HG03558 (cell line): ENCODE measurements around the gene UBR4.

Experiments
- ATAC-seq: cut with Tn5 transposase; IDR thresholded peaks from one replicate; pipeline ENCODE4 v1.9.1; 2021; ENCODE audit warnings: moderate number of reproducible peaks; ENCODE audit not compliant: unreplicated experiment; ENCODE audit errors: extremely low read depth

The UBR4 gene

DNA sequence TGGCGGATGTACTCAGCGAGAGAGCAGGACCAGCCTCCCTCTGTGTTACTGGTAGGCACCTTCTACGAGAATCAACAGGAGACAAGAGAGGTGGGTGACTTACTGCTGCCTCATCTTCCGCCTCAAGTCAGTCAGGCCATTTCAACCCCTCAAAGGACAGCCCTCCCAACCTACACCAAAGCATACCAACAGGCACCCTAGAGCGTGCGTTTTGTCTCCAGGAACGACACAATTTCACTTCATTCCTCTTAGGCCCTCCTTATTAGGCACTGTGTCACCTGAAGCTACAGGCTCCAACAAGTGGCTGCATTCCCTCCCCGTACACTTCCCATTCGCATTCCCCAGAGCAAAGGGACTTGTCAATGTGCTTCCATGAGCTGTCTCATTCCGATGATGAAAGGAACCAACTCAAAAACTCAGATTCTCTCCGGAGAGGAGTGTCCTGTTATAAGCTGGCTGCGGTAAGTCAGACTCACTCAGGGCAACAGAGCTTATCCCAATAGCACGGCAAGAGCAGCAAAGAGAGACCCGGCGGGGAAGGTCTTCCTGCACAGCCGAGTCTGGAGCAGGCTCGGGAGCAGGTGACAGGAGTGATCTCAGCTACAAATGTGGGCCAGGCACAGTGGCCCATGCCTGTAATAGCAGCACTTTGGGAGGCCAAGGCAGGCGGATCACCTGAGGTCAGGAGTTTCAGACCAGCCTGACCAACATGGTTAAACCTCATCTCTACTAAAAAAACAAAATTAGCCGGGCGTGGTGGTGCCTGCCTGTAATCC, 133.0 kb downstream of the UBR4 start:
- ATAC-seq, result no peak

DNA sequence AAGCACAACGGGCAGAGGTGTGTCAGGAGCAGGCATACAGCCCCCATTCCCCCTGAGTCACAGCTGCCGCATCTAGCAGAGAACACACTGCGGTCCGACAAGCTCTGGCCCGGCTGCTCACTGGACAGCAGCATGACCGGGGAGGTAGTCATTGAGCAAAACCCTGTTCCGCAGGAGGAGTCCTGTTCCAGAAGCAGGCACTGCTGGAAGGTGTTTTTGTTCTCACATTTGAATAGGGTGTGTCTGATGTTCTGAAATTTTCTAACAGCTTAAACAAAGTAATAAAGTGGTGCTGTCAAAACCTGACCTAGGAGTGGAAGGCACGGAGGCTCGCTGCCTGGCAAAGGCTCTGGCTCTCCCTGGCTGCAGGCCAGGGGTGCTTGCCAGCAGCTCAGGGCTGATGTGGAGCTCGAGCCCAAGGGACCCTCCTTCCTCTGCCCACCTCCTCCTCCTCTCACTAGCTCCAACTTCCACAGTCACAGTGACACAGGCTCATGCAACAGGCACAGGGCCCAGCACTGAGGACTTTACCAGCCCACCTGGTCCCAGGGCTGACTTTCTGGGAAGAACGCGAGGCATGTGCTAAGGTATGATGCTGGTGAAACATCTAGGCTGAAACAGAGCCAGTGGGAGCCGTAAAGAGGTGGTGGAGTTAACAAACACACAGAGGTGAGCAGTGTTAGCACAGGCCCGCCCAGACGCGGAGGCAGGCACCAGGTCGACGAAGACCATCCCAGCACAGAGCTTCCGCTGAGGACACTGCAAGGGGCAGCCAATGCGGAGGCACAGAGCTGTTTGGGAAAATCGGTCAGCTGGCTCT, 135.0 kb downstream of the UBR4 start:
- ATAC-seq, result no peak

DNA sequence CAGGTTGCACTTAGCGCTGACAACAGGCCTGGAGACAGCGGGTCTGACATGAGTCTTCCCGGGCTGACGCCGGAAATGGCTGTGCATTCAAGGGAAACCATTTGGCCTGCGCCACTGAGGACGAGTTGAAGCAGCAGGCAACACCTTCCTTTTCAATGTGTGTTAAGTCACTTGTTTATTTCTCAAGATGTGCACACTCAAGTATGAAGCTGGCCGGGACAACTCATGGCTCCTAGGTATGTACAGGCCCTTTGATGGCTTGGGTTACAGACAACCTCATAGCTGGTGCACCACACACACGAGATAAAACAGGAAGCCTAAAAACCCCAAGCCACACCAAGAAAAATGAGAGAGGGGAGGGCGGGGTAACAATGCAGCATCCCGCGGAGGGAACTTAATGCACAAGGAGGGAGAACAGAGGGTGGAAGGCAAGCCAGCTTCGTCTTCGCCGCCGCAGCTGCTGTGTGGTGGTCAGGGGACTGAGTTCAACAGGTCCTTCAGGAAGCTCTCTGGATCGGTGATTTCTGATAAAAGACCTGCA, 135.6 kb downstream of the UBR4 start:
- no peak for ATAC-seq

DNA sequence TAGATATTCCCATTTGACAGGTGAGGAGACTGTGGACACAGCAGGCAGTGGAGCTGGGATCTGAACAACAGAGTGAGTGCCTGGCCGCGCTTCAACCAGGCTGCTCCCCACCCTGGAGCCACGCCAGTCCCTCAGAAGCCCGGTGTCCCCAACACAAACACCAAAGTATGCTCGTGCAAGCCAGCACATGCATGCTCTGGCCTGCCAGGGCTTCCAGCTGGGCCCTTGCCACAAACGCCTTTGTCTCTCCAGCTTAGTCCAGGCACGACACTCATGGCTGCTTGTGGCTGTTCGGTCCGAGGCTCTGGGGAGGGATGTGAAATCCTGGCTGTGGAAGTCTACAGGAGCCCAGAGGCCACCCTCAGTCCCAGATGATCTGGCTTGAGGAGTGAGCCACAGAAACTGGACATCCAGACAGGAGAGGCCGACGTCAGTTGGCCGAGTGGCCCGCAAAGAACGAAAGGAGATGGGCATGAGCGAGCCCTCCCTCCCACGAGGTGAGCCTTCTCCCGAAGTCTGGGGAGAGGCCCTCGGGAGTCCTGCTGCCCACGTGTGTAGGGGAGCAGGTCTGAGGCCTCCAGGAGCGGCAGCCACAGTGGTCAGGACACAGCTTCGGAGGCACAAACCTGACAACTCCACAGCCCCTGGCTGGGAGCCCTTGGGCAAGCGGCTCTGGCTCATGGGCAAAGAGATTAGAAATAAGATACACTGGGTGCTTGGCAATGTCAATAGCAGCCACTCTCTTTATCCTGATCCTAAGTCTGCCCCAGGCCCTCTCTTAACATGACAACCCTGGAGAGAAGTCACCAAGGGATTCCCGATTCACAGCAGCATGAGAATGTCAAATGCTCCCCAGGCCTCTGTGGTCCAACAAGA, 136.5 kb downstream of the UBR4 start:
- no peak for ATAC-seq

DNA sequence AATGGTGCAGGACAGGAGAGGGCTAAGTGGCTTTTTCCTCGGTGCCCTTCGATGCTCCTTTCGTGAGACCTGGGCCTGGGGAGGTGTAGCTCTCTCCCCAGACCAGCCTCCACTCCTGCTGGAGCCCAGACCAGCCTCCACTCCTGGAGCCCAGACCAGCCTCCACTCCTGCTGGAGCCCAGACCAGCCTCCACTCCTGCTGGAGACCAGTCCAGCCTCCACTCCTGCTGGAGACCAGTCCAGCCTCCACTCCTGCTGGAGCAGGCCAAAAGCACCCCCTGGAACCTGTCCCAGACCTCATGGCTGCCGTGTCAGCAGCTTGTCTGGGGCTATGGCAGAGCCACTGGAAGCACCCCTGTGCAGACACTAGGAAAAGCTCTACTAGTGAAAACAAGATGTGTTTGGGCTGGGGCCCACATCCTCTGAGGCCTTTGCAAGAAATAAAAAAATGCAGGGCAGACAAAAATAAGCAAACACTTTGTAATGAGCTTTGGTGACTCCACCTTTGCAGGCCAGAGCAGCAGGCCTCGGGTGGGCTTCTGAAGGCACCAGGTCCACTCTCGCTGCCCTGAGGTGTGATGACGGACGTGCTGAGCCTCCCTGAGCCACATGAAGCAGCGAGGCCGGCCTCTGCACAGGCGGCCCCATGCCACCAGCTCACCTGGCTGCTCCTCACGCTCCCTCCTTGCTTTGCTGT, 137.6 kb downstream of the UBR4 start:
- no peak for ATAC-seq

DNA sequence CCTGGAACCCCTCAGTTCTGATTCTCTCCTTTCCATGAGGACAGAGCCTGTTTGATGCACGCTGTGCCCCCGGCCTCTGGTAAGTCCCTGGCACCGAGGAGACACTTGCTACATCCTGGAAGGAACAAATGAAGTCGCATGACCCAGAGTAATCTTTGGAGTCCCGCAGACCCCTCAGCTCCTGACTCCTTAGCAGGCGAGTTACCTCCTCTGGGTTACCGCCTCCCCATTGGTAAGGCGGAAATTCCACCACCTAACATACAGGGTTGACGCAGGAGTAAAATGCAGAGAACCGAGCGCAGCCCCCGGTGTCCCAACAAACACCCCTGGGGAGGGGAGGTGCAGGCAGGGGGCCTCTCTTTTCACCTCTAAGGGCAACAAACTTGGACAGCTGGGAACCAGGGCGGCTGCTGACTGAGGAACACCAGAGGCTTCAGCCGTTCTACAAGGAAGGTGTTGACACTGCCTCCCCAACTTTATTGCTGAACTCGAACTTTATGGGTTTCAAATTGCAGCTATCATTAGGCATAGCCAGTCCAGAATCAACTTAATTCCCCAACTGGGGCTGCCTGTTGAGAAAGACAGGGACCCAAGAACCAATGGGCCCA, 138.3 kb downstream of the UBR4 start:
- ATAC-seq, result no peak

DNA sequence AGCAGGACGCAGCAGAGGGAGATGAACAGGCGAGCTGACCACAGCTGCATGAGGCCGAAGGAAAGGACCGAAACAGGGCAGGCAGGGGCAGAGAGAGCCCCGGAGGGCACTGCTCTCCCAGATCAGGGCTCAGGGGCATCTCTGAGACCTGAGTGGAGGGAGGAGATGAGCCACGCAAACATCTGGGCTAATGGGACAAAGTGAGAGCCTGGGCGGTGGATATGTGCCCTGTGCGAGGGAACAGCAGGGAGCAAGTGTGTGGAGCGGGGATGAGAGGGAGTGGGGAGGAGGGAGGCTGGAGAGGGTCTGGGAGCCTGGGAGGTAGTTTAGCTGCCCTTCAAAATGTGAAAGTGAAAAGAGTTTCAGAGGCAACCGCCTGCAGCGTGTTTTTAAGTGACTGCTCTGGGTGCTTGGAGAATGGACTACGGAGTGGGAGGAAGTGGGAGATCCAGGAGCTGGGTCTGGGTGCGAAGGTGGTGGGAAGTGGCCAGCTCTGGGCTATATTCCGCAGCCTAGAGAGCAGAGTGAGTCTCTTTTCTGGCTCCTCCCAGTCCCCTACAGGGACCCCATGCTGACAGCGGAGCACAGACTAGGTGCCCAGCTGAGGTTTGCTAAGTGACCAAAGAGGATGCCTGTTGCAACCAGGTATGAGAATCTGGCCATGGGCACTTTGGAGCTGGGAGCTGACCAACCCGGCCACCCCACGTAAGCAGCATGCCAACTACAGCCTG, 139.0 kb downstream of the UBR4 start:
- ATAC-seq, result no peak

DNA sequence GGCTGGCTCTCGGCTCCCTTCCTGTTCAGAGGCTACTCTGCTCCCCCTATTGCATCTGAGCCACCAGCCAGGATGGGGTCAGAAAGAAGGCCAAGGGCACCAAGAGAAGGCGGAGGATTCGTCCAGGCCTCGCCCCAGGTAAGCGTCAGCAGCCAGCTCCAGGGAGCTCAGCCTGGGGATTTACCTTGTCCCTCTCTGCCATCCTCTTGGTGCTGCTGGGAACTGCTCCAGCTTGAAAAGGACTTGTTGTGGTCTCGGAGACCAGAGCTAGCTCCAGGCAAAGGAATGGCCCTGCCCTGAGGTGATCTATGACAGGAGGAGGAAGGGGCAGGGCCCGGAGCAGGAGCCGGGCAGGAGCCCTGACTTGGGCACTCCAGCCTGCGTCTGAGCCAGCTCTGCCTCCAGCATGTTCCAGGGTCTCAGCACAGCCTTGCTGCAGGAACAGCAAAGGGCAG, 139.8 kb downstream of the UBR4 start:
- ATAC-seq, result no peak

DNA sequence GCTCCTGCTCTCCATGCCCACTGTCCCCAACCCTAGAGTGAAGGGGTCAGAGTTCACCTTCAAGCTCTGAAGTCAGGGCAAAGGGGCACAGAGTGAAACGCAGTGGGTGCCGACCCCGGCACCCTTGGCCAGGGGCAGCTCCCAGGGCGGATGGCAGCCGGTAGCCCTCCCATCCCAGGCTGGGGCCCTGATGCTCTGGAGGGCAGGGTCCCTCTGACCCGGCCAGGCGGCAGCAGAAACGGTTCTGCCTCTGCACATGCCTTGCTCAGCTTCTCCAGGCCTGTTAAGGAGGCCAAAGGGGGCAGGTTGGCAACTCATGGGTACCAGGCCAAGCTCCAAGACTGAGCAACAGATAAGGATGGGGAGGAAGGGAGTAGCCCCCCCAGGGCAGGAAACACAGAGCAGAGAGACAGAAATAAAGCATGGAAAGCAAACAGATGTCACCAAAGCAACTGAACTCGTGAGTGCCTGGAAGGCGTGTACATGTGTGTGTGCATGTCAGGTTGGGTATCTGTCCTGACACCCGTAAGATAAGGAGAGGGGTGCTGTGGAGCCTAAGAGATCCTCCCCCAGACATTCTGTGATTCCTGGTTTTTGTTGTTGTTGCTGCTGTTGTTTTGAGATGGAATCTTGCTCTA, 141.3 kb downstream of the UBR4 start:
- no peak for ATAC-seq

DNA sequence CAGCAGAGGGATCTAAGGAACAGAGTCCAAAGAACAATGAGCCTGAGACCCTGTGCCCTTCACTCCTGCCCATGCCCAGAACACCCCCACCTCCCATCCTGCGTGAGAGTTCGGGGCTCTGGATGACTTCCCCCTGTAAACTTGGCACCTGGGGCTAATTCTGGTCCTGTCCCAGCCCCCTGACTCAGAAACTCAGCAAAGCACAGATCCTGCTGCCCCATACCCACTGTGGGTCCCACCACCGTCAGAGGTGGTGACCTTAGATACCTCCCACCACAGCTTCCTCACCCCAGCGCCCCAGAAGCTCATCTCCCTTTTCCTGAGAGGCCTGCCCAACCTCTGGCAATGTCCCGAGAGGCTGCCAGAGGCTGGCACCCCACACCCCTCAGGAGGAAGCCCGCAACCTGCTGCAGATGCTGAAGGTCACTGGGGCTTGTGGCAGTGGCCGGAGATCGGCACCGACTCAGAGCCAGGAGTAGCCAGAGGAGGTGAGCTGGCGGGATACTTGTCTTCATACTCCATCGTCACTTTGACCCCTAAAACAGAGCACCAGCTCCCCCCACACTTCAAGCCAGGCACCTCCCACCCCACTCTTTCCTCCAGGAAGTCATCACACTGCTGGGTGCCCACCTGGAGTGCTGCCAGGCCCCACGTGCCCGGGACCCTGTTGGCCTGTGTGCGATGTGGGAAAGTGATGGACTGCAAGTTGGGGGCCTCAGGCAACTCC, 142.0 kb downstream of the UBR4 start:
- no peak for ATAC-seq

DNA sequence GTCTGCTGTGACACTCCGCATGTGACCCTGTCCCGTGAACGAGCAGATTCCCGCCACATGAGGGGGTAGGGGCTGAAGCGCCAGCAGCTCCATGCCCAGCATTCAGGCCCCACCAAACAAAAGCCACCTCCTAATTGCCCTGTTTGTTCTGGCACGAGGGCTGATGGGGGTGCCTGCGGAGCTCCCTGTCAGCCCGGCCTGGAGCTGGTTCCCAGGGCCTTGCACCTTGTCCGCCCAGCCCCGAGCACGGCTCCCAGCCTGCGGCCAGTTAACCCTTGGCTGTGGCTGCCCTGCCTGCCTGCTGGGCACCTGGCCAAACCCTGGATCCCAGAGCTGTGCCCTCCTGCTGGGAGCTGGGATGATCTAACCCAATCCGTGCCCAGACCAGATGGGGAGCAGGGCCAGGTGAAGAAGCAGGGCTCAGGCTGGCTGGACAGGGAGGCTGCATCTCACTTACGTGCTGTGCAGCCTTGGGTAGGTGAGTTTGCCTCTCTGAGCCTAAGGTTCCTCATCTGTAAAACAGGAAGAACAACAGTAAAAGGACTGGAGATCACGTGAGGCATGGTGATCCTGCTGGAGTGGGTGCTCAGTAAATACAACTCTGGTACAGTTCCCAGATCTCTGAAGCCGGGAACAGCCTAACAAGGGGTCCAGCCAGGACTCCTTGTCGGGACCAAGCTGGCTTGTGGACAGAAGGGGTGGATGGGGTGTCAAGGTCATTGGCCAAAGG, 142.7 kb downstream of the UBR4 start:
- no peak for ATAC-seq

DNA sequence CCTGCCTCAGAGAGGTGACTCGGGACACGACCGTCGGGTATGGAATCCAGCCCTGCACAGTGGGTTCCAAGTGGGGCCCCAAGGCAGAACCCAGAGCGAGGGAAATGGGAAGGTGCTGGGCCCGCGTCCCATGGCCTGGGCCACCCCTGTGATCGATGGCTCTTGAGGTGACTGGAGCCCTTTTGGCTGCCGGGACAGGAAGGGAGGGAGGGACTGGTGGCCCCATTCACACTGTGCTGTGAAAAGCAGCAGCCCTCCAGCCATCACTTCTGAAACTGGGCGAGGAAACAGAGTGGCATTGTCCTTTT, 143.2 kb downstream of the UBR4 start:
- no peak for ATAC-seq

DNA sequence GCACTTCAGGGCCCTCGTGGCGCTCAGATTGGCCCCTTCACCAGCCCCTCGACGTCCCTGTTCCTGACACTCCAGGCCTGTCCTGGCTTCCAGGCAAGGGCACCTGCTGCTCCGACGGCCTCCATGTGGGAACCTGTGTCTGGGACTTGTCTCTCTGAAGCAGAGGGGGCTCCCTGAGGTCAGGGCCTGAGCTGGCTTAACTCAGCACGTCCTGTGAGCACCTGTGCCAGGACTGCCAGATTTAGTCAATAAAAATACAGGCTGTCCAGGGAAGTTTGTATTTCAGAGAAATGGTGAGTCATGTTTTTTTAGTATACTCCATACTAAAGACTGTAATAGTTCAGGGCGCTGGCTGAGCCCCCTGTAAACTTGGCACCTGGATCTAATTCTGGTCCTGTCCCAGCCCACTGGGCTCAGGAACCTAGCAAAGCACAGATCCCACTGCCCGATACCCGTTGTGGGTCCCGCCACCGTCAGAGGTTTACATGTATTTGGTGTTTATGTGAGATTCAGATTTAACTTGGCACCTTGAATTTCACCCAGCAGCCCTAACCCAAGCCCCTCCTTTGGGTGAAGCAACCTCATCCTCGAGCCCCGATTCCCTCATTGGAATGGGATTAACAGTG, 143.7 kb downstream of the UBR4 start:
- no peak for ATAC-seq

DNA sequence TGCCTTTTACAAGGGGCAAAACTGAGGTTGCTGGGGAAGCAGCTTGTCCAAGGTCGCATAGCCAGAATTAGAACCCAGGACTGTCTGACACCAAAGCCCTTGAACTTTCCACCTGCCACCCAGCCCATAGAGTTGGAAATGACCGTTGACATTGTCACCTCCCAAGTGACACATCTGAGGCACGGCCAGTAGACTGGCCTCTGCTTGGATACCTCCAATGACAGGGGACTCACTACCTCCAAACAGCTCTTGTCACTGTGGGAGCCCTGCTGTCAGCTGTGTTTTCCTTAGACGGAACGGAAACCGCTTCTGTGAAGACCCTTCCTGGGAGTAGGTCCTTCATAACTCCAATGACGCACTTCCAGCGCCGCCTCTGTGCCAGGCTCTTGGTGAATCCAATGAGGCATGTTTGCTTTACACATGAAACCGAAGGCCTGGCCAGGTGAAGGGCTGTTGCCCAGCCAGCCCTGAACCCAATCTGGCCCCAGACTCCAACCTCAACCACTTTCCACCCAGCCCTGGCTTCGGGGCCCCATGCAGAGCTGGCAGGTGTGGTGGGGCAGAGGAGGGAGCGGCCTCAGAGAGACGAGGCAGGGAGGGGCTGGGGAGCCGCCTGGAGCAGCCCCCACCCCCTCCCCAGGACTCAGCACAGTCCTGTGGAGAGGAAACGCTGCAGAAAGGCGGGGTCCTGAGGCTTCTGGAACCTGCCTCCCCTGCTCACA, 144.4 kb downstream of the UBR4 start:
- ATAC-seq, result no peak

DNA sequence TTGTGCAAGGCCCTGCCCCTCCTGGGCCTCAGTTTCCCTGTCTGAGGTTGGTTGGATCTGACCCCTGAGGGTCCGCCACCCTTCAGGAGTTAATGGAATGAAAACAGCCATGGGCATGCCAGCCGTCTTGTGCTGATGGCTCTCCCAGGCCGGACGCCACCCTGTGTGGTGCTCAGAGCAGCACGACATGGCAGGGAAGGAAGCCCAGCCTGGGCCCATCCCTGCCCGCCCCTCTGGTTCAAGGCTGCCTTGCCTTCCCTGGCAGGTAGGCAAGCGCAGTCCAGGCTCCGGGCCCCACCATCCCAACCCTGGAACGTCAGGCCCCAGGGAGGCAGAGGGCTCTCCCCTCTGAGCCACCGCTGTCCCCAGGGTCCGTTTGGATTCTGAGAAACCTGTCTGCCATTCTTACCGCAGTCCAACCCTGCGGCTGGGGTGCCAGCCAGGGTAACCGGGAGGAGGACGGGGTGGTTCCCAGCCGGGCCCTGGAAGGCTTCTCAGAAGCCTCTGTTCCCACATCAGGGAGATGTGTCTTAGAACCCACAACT, 145.1 kb downstream of the UBR4 start:
- ATAC-seq, result no peak

DNA sequence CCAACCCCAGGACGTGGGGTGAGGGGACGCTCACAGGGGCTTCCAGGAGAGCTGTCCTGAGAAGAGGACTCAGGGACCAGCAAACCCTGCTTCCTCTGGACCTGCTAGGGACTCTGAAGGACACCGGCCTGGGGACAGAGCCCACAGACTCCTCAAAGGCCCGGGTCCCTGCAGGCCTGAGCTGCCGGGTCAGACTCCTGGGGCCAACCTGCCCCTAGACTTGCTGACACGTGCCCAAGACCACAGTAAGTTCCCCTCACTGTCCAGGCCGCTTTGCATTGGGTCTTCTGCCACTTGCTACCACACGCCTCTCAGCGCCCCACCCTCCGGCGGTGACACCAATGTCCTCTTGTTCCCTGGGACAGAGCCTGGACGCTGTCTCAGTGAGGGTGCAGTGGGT, 146.9 kb downstream of the UBR4 start:
- no peak for ATAC-seq
